SU-DHL-6 (cell line): ENCODE measurements around the gene EHBP1.

Experiments used
- H2AFZ ChIP-seq: fragments of 200-600 bp; sonication (generic); 2 replicates; pipeline ENCODE4 v1.6.1; 2014; ENCODE audit warnings: low read depth, mild to moderate bottlenecking, moderate library complexity, mixed read lengths, antibody characterized with exemption, low read length; ENCODE audit not compliant: severe bottlenecking
- H3F3A ChIP-seq: fragments of 200-600 bp; shearing (Covaris generic); 2 replicates; pipeline ENCODE4 v1.6.0; 2016; ENCODE audit warnings: antibody characterized with exemption, mild to moderate bottlenecking; ENCODE audit not compliant: insufficient read depth
- H3K27ac ChIP-seq: fragments of 200-600 bp; sonication (generic); 2 replicates; pipeline ENCODE4 v1.5.1; 2016; ENCODE audit warnings: low read depth, mild to moderate bottlenecking, low read length, moderate library complexity, mixed read lengths
- H3K27me3 ChIP-seq: fragments of 200-600 bp; sonication (generic), shearing (Covaris generic); 2 replicates; pipeline ENCODE4 v1.6.0; 2014; ENCODE audit warnings: mild to moderate bottlenecking, low read length
- H3K36me3 ChIP-seq: fragments of 200-600 bp; sonication (generic); 2 replicates; pipeline ENCODE4 v1.6.1; 2014; ENCODE audit warnings: mild to moderate bottlenecking, low read length, mixed read lengths
- H3K4me2 ChIP-seq: fragments of 300-600, 200-600 bp; shearing (Covaris generic), sonication (generic); 2 replicates; pipeline ENCODE4 v1.6.0; 2014; ENCODE audit warnings: low read length, low read depth, mild to moderate bottlenecking; ENCODE audit not compliant: poor library complexity, severe bottlenecking
- H3K4me3 ChIP-seq: fragments of 200-600 bp; sonication (generic); 2 replicates; pipeline ENCODE4 v1.5.1; 2014; ENCODE audit warnings: antibody characterized with exemption, low read length, mild to moderate bottlenecking, mixed read lengths; ENCODE audit not compliant: insufficient read depth, poor library complexity, severe bottlenecking
- H3K79me2 ChIP-seq: fragments of 200-600 bp; sonication (generic); 2 replicates; pipeline ENCODE4 v1.6.1; 2014; ENCODE audit warnings: mild to moderate bottlenecking, low read length, moderate library complexity; ENCODE audit not compliant: insufficient read depth
- H3K9ac ChIP-seq: fragments of 200-600 bp; sonication (generic); 2 replicates; pipeline ENCODE4 v1.7.0; 2014; ENCODE audit warnings: mild to moderate bottlenecking, low read length
- H3K9me2 ChIP-seq: fragments of 200-600 bp; sonication (generic); replicated peaks from 2 replicates; pipeline ENCODE4 v1.6.1; 2014; ENCODE audit warnings: low read length; ENCODE audit not compliant: insufficient read depth
- H3K9me3 ChIP-seq: fragments of 200-600 bp; sonication (generic); 2 replicates; pipeline ENCODE4 v1.6.1; 2014; ENCODE audit warnings: low read length, mixed read lengths; ENCODE audit not compliant: insufficient read depth
- H4K20me1 ChIP-seq: fragments of 200-600 bp; sonication (generic); 2 replicates; pipeline ENCODE4 v1.6.1; 2014; ENCODE audit warnings: low read depth, mild to moderate bottlenecking, antibody characterized with exemption, low read length, moderate library complexity, mixed read lengths
- CTCF ChIP-seq: fragments of 200-600 bp; sonication (generic); IDR thresholded peaks from one replicate; pipeline ENCODE4 v1.5.1; 2017; ENCODE audit warnings: antibody characterized with exemption, mild to moderate bottlenecking, low read length, moderate library complexity; ENCODE audit not compliant: insufficient read depth, poor library complexity, severe bottlenecking
- EZH2phosphoT487 ChIP-seq: fragments of 200-600 bp; sonication (generic), shearing (Covaris generic); conservative IDR thresholded peaks from 2 replicates; pipeline ENCODE4 v1.6.1; 2018; ENCODE audit warnings: mild to moderate bottlenecking, antibody characterized with exemption, low read length, moderate library complexity, mixed read lengths

EHBP1 gene

DNA sequence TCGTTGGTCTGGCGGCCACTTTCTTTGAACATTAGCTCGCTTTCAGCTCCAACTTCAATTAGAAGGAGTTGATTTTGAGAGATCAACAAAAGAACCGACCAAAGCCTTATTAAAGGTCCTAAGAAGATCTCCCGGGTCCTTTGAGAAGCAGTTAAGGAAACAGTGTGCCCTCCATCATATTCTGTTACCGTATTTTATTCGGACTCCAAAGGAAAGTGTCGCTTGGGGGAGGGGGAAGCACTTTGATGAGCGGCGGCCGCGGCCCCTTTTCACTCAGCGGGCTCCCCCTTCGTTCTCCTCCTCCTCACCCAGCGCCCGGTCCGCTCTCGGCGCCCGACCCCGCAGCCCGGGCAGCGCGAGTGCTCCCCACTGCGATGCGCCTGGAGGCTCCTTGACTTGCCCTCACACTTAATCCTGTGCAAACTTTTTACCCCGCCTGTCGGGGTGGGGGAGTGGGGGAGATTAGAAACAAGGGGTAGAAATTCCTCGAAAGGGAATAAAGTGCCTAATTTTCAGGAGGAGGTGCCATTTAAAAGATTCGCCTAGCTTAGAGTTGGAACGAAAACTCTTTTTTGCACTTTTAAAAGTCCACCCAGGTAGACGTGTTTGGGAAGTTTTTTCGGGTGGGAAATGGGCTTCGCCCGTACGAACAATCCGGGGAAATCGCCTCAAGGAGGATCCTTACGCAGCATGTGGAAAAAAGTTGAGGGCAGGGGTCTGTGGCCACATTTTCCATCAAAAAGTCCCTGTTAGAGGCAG lies 343.9 kb downstream of the EHBP1 start:
- Histone ChIP-seq H3K27me3 (no peaks in the 10 kb centered on the region), H3K27ac (no peak overlapping the region), H3K4me2 (peak overlapping the region; percentile 61), H3K9me2 (no peaks in the 10 kb centered on the region), H2AFZ (peak overlapping the region; percentile 80), H3K4me3 (peak overlapping the region; percentile 69), H3K79me2 (no peaks in the 10 kb centered on the region; the same call in 1 of the 2 replicates), H3K36me3 (no peaks in the 10 kb centered on the region), H3K9ac (peak overlapping the region; percentile 71), H3K9me3 (no peaks in the 10 kb centered on the region), H3F3A (no peaks in the 10 kb centered on the region), H4K20me1 (no peaks in the 10 kb centered on the region)
- TF ChIP-seq EZH2phosphoT487 (no peak), CTCF (no peak)

DNA sequence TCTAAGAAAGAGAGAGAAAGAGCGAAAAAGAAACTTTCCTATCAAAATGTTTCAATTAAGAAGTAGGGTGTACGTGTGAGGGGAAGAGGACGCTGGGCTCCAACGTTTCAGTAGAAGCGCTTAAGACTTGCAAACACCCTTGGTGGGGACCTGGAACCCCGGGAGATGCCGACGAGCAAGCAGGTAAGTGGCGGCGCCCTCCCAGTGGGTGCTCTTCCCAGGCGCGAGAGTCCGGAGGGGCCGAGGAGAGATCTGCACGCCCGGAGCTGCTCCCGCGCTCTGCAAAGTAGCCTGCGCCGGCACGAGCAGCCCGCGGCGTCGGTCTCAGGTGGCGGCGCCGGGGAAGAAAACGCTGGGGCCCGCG lies 344.4 kb downstream of the EHBP1 start:
- Histone ChIP-seq H3K27ac (peak overlapping the region; percentile 58), H2AFZ (peak overlapping the region; percentile 80), H3K4me3 (peak overlapping the region; percentile 69), H3K9me3 (no peaks in the 10 kb centered on the region), H3K36me3 (no peaks in the 10 kb centered on the region), H3K9me2 (no peaks in the 10 kb centered on the region), H4K20me1 (no peaks in the 10 kb centered on the region), H3F3A (no peaks in the 10 kb centered on the region), H3K27me3 (no peaks in the 10 kb centered on the region), H3K79me2 (no peaks in the 10 kb centered on the region; the same call in 1 of the 2 replicates), H3K4me2 (peak overlapping the region; percentile 61), H3K9ac (peak overlapping the region; percentile 71)
- TF ChIP-seq EZH2phosphoT487 = no peak
- no peak for TF ChIP-seq CTCF

GRCh38 chr2:63050334-63051041 lies 345.0 kb downstream of the EHBP1 start, which contains the start of gene OTX1:
TSS of gene OTX1 (plus strand) at chr2:63050830. CDS start at chr2:63052991, 2,161 bp downstream.
- TF ChIP-seq EZH2phosphoT487 = no peak
- TF ChIP-seq CTCF = no peak
- Histone ChIP-seq H3K9me3 (no peaks in the 10 kb centered on the region), H3K9me2 (no peaks in the 10 kb centered on the region), H3K9ac (peak within 1 kb of the TSS; percentile 73), H3F3A (no peaks in the 10 kb centered on the region), H3K27ac (peak within 1 kb of the TSS; percentile 58), H2AFZ (peak within 1 kb of the TSS; percentile 94), H3K27me3 (no peaks in the 10 kb centered on the region), H4K20me1 (no peaks in the 10 kb centered on the region), H3K79me2 (no peaks in the 10 kb centered on the region; the same call in 1 of the 2 replicates), H3K4me2 (peak within 1 kb of the TSS; percentile 70), H3K36me3 (no peaks in the 10 kb centered on the region), H3K4me3 (peak within 1 kb of the TSS; percentile 82)
